Measurements from ENCODE around the gene VPS41.
"Not testable (repeated sequence)": the region's sequence is repeated elsewhere in the genome, so short reads cannot be mapped to it uniquely, and the experiment has no call there.

The VPS41 gene

GRCh38 chr7:38905056-38905759, 3.8 kb downstream of the VPS41 start:
- DNase-seq: no peak

DNA sequence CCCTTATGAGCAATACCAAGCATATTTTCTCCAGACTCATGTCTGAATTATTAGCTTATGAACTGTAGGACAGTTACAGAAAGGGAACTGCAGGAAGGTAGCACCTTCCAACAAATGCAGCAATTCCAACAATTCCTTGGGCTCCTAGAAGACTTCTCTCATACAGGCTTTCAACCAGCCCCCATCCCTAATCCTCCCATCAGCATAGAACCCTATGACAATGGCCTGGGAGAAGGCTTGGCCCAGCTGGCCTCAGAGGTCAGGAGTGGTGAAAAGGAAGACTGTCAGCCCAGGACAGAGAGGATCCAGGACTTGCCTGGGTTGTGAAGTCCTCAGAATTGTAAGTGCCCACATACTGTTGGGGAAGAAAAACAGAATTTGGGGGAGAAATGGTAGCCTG, 5.9 kb downstream of the VPS41 start:
- DNase-seq: no peak

DNA sequence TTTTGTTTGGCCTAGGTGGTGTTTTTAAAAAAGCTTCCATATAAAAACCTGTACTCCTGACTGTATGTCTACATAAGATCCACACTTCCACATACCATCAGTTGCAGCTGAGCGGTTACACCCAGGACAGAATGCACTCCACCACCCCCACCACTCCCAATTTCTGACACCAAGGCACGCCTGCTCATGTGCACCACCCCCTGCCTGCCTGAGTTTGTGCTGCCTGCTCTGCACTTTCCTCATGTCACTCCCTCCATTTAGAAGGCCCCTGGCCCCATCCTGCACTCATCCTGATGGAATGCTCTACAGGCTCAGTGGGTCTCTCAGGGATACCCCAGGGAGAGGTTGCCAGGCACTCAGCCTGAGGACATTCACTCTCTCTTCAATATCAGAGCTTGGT, 6.5 kb downstream of the VPS41 start:
- no peak for DNase-seq

GRCh38 chr7:38893061-38893460, 15.9 kb downstream of the VPS41 start:
- no peak for DNase-seq

- DNase-seq: no peak
These were observed 18.4 kb downstream of the VPS41 start for GRCh38 chr7:38890597-38890996.

GRCh38 chr7:38889872-38890432, 19.0 kb downstream of the VPS41 start:
- DNase-seq: no peak

- no peak for DNase-seq
These were observed 19.9 kb downstream of the VPS41 start for GRCh38 chr7:38889079-38889478.

DNA sequence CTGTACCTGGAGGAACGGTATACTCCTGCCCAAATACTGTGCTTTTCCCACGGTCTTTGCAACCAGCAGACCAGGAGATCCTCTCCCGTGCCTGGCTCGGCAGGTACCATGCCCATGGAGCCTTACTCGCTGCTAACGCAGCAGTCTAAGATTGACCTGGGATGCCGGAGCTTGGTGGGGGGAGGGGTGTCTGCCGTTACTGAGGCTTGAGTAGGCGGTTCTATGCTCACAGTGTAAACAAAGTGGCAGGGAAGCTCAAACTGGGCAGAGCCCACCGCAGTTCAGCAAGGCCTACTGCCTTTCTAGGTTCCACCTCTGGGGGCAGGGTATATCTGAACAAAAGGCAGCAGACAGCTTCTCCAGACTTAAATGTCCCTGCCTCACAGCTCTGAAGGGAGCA, 22.7 kb downstream of the VPS41 start:
- no peak for DNase-seq

DNA sequence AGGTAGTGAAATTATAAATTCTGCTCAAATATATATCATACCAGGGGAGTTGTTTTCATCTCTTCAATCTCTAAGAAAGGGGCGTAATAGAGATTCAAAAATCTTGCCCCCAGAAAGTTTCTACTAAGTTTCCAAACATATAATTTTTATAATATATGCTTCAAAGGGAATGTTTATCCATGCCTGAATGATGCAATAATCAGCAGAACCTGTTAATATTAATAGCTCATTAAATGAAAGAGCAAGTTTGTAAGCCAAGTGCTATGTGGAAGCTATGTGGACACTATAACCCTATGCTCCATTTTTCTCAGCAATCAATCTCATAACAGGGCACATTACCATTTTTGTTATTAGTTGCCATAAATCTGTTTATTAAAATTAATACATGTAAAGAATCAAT, 25.3 kb downstream of the VPS41 start:
- no peak for DNase-seq

- no peak for DNase-seq
These were observed 26.9 kb downstream of the VPS41 start for GRCh38 chr7:38881947-38882684.

- no peak for DNase-seq
These were observed 28.0 kb downstream of the VPS41 start for GRCh38 chr7:38881015-38881414.

DNA sequence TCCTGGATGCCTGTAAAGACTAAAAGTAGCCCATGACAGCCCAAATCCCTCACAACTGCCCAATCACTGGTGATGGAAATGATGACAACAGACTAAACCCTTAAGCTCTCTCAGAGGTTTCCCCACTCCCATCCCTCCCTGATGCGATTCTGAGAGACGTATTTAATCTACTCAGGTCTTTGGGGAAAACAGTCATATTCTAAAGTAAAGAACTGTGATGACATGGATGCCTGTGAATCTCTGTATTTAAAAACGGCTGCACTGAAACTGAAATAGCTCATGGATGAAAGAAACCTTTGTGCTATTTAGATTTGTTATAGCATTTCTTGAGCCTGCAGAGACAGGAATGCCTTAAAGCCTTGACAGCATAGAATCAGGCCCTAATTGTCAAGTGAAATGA, 28.5 kb downstream of the VPS41 start:
- no peak for DNase-seq

DNA sequence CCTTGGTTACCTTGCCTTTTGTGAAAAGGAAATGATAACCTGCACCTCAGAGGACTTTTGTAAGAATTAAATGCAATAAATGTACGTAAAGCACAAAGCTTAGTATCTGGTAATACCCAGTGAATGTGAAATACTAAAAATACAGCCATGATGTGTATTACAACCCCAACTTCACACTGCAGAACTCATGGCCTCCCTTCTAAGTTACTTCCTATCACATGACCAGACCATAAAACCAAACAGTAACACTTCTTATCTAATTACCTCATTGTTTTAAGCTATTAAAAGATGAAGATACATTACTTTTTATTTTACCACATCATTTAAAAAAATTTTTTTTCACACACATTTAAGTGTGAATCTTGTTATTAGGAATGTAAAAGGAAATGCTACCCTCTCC, 29.0 kb downstream of the VPS41 start:
- no peak for DNase-seq

DNA sequence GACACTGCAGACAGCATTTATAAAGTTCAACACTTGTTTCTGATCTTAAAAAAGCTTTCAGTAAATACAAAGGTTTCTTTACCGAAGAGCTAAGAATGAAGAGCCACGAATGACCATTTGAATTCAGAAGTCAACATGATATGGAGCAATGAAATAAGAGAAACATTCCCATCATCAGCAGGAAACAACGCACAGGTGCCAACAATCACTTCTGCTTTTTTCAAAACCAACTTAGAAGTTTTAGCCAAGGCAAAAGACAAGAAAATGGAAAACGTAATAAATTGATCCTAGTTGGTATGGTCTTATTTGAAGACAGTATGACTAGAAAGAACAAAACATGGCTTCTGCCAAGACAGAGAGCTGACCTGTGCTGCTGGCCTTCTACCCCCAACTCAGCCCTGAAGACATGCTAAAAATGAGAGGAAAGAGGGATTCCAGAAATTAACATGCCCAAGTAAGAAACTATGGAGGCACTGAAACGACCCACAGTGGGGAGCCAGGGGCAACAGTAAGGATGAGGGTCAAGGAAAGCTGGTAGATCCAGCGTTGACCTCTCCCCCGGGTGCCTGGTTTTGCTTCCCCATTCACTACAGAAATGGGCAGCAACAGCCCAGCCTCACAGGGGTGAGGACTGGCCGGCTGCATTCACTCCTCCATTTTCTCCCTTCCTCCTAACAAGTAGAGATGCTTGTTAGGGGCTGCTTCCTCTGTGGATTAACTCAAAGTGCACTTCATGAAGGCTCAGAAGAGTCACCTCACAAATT, 30.1 kb downstream of the VPS41 start:
- DNase-seq: no peak

GRCh38 chr7:38873433-38873832, 35.6 kb downstream of the VPS41 start:
- DNase-seq: no peak

GRCh38 chr7:38872202-38872601, 36.8 kb downstream of the VPS41 start:
- no peak for DNase-seq

- DNase-seq: no peak
These were observed 38.8 kb downstream of the VPS41 start for GRCh38 chr7:38870147-38870546.

GRCh38 chr7:38863601-38864291, 45.2 kb downstream of the VPS41 start:
- no peak for DNase-seq

DNA sequence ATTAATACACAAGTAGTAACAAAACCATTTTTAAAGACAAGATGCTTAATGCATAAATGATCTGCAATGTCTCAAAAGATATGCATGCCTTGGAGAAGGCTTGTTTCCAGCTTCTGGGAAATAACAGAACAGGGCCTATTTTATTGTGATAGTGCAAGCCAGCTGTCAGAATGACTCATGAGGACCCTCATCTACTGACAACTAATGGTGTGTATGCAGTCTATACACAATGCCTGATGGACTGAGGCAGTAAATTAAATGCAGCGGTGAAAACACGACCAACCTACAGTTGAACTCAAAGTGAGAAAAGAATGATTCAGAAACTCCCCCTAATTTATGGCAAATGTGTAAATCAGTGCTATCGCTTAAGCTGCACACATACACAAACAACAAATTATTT, 46.3 kb downstream of the VPS41 start:
- no peak for DNase-seq

- no peak for DNase-seq
These were observed 50.6 kb downstream of the VPS41 start for GRCh38 chr7:38858259-38858884.

GRCh38 chr7:38855867-38856266, 53.1 kb downstream of the VPS41 start:
- DNase-seq: no peak

DNA sequence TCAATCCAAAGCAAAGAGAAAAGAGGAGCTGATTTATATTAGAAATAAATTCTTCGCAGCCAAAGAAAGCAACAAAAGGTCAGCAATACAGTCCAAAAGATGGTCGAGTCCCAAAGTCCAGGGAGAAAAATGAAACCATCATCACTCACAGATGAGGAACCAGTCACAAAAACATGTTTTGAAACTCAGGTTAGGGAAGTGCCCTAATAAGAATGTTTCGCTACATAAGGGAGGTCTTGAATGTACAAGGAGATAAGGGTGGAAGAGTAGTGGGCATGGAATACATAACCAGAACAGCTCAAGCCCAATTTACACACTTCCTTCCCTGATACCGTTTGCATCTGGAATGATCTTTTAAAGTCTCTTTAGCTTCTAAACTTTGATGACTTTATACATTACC, 53.6 kb downstream of the VPS41 start:
- DNase-seq: no peak

- not testable (repeated sequence) for DNase-seq
These were observed 54.0 kb downstream of the VPS41 start for GRCh38 chr7:38854947-38855346.
